C4-2B (cell line): ENCODE data around the gene DEPP1.

Experiments
- ZFX ChIP-seq: fragments of 450-650 bp; IDR thresholded peaks from 2 replicates; pipeline ENCODE4 v1.6.1; 2017
- TF ChIP-seq, protein P1 (sequence below): fragments of 450-650 bp; conservative IDR thresholded peaks from 2 replicates; pipeline ENCODE4 v1.5.1; 2017; ENCODE audit warnings: mild to moderate bottlenecking

DNA sequence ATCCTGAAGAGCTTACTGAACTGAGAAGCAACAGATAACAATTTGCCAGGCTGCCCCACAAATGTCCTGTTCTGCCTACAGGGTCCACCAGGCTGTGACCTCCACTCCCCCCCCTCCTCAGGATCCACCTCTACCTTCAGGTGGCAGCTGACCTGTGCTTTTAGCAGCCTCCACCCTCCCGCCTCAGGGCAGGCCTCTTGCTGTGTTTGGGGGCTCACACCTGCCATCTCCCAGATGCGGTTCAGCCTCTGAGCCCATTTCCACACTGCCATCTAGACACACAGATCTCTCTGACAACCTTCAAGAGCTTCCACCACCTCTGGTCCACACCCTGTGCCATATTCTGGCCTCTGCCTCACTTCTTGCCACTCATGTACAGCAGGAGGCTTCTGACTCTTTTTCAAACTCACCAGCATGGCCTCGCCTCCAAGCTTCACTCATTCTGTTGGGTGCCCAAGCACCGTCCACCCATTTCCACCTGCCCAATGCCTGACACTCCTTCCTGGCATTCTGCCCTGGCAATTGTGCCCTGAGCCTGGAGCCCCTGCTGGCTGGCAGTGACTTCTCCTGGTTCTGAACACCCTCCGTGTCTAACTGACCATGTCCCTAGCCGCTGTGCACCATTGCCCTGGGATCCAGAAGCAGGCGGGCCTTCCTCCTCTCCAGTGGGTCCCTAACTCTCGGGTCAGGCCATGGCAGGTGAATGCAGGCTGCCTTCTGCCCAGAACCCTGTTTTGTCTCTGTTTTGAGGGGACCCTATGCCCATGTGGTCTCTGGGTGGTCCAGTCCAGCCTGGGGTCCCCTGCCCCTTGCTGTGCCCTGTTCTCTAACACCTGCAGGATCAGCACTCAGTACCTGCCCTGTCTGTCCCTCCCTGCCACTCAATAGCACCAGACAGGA, 49.0 kb downstream of the DEPP1 start:
- TF ChIP-seq, protein P1, sequence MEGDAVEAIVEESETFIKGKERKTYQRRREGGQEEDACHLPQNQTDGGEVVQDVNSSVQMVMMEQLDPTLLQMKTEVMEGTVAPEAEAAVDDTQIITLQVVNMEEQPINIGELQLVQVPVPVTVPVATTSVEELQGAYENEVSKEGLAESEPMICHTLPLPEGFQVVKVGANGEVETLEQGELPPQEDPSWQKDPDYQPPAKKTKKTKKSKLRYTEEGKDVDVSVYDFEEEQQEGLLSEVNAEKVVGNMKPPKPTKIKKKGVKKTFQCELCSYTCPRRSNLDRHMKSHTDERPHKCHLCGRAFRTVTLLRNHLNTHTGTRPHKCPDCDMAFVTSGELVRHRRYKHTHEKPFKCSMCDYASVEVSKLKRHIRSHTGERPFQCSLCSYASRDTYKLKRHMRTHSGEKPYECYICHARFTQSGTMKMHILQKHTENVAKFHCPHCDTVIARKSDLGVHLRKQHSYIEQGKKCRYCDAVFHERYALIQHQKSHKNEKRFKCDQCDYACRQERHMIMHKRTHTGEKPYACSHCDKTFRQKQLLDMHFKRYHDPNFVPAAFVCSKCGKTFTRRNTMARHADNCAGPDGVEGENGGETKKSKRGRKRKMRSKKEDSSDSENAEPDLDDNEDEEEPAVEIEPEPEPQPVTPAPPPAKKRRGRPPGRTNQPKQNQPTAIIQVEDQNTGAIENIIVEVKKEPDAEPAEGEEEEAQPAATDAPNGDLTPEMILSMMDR: no peak
- no peak for TF ChIP-seq ZFX
